HG02885 (cell line): ENCODE results near the gene HOXA9.
A peak's percentile ranks its signal among the peaks of the same experiment; 100 is the strongest.

Experiments used
- ATAC-seq: cut with Tn5 transposase; IDR thresholded peaks from one replicate; pipeline ENCODE4 v1.9.1; 2021; ENCODE audit warnings: mild to moderate bottlenecking; ENCODE audit not compliant: unreplicated experiment, poor library complexity

The HOXA9 gene

DNA sequence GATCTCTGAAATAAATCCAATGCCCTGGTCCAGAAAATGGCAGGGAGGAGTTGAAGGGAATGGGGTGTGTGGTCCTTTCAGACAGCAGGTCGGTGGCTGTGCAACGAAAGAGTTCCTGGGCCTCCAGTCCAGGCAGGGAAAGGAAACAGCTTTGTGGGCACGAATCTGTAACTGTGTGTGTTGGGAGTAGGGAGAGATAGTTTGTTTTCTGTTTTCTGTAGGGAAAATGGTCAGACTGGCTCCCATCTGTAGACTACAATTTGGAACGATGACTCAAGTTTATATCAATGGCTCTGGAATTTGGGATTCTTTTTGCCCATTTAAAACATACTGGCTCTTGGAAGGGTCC is 2.6 kb upstream of the HOXA9 start:
- no peak for ATAC-seq

DNA sequence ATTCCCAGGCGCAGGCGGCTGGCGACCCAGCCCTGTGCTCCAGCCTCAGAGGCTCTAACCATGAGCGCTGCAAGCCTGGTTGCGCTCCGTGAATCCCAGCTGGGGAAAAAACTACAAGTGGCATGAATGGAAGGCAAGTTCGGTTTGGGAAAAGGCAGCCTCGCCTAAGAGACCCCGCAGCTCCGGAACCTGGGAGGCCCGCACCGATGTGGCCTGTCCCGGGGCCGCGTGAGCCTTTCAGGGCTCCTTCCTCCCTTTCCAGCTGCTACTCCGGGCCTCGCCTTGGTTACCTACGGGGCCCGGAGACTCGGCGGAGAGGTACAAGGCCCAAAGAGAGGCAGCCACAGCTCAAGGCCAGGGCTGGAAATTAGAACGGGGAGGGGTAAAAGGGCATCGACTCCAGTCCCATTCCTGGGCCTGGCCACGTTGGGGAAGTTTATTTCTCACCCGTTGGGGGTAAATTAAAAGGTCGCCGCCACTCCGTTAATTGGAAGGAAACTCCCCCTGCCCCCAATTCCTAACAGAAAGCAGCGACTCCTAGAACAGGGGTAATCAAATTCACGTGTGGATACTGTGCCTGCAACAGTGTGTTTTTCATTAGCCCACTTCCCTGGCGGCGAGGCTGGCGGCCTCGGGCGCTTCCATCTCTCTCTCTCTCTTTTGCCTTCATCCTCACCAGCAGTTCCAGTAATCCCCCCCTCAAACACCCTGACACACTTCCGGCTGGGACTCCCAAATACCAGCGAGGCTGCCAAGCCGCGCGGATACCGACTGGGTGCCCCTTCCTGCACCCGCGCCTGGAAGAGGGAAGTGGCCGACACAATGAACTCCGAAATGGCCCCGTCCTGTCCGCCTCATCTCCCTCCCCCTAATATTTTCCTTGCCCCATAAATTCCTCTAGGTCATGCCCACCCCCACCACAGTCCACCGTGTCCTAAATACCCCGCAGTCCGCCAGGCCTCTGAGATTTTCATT is 1.5 kb upstream of the HOXA9 start:
- ATAC-seq, result no peak

DNA sequence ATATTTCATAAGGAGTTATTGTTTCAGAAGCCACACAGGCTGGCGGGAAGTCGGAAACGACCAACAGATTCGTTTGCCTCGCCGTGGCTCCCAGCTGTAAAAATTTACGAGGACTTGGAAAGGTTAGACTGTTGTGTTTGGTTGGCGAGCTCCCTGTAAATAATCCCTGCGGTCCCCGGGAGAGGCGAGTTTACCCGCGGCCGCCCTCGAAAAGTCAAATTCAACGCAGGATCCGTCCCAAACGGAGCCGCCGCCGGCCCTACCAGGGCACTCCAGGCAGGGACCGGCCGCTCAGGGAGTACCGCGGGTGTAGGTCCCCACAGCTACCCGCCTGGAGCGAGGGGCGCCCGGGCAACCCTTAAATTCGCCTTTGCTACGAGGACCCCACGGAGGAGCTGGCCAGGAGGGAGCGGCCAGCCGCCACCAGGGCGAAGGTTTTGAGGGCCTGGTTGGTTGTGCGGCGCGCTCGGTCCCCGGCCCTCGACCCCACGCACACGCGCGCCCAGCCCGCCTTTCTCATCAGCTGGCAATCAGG is 726 bp upstream of the HOXA9 start:
- ATAC-seq, result no peak

DNA sequence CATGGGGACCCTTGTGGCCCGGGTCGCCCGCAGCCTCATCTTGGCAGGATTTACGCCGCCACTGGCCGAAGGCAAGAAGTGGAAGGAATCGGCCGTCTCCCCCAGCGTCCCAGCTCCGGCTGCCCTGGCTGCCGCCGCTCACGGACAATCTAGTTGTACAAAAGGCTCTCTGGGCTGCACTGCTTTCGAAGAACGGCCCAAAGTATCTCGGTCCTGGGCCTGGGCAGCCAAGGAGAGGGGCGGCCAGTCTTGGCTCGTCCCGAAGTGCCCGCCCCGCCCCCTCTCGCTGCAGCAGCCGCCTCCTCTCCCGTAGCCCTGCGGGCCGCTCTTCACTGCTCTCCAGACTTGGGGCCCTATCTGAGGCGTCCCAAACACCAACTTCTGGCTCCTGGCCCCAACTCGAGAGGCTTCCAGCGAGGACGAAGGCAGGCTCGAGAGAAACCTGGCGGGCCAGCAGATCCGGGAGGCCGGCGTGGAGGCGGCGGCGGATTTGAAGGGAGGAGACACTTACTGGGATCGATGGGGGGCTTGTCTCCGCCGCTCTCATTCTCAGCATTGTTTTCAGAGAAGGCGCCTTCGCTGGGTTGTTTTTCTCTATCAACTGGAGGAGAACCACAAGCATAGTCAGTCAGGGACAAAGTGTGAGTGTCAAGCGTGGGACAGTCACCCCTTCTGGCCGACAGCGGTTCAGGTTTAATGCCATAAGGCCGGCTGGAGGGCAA is 809 bp downstream of the HOXA9 start:
- ATAC-seq, result no peak

DNA sequence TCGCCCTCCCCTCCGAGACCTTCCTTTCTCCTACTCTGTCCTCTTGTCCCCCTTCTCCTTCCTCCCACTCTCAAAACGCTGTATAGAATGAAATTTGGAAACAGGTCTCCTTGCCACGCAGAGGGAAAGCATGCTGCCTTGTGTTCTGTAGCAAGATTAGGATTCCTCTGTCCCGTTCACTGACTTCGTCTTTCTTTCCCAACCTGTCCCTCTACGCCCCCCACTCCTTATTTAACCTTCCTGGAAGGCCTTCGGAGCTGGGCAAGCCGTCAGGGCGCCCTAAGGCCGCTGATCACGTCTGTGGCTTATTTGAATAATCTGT is 1.3 kb downstream of the HOXA9 start:
- ATAC-seq, result no peak

DNA sequence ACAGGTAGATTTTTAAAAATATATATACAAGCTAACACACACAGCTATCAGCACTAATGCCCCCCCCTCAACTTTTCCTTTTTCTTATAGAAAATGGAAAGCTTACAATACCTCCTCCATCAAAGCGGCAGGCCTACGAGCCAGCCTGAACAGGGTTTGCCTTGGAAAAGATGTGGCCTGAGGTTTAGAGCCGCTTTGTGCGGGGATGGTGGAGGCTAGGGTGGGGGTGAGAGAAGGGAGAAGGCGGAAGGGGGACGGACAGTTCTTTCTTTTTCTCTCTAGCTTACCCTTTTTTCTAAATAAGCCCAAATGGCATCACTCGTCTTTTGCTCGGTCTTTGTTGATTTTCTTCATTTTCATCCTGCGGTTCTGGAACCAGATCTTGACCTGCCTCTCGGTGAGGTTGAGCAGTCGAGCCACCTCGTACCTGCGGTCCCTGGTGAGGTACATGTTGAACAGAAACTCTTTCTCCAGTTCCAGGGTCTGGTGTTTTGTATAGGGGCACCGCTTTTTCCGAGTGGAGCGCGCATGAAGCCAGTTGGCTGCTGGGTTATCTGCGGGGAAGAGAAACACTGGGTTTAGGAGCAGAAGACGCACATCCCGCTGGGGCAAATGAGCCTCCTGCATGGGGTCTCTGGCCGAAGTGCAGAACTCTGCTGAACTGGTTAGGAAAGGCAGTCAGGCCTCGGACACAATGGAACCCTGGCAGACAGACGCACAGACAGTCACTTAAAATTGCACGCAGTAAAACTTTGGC is 1.9 kb downstream of the HOXA9 start:
- ATAC-seq, result no peak

DNA sequence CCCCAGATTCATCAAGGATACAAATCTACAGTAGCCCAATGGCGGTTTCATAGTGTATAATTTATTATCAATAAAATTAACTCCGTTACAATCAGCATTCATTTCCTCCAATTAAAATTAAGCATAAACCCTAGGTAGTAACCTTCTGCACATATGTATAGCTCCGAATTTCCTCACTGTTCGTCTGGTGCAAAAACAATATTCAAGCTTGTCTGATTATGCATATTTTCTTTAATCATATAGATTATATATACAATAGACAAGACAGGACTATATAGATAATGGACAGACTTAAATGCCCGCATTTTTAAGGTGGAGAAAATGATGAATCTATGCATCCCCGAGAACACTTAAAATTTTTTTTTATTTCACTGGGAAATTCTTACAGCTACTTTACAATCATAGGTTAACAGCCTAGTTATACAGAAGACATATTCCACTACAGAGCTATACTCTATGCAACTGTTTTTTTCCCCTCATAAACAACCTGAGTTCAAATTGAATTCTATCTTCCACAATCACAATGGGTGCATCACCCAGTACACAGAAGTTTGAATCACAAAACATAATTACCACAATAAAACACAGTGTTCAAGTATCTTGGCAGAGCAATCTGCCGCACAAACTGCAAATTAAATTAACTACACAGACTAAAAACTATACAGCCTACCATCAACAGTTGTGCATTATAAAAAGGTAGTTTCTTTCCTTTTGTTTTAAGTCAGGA is 2.6 kb downstream of the HOXA9 start:
- ATAC-seq, result no peak

DNA sequence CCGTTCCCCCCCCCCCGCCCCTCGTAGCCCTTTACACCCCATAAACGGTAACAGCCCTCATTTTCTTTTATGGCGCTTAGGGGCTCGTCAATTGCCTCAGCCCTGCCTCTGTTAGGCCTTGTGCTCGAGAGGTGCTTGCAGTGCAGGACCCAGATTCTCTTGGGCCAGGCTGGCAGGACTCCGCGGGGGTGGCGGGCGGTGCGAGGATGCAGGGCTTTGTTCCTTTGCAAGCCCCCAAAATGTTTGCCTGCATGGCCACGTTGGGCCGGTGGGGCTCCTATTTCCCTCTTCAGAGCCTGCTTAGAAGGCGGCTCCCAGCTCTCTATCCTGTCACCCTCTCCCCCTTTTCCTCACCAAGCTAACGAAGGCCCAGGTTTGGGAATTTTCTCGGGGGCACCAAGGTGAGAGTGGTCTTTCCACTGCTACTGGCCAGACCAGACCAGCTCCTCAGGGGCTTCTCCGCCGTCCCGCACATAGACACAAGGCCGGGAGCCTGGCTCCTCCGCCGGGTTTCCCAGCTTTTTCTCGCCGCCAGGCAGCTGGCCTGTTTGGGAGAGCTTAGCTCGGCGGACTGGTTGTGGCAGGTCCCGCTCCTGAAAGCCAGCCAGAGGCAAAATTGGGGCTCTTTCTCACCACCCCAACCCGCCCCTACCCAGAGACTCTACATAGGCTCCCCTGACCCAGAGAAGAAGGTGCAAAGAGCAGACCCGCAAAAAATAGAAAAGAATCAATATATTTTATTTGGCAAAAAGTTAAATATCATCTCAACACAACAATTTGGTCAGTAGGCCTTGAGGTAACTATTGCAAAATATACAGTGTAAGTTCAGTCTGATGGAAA is 3.4 kb downstream of the HOXA9 start:
- ATAC-seq, result no peak

DNA sequence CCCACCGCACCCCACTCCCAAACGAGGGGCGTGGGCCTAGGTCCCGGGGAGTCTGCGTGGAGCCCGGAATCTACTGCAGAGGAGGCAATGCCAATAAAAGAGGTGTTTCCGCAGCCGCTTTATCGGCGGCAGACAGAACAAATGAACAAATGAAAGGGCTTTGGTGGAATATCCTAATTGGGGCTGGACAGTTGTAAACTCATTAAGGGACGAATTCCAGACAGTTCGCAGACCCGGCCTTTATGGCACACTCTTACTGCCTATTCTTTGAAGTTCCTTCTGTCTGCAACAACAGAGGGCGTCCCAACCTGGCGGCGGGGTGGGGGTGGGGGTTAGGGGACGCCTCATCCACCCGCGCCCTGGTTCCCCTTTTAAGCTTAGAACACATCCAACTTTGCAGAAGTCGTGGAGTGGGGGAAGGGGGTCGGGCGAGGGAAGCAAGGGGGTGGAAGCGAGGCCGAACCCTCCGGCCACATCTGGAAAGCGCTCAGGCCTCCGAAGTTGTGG is 4.1 kb downstream of the HOXA9 start:
- ATAC-seq, result no peak

DNA sequence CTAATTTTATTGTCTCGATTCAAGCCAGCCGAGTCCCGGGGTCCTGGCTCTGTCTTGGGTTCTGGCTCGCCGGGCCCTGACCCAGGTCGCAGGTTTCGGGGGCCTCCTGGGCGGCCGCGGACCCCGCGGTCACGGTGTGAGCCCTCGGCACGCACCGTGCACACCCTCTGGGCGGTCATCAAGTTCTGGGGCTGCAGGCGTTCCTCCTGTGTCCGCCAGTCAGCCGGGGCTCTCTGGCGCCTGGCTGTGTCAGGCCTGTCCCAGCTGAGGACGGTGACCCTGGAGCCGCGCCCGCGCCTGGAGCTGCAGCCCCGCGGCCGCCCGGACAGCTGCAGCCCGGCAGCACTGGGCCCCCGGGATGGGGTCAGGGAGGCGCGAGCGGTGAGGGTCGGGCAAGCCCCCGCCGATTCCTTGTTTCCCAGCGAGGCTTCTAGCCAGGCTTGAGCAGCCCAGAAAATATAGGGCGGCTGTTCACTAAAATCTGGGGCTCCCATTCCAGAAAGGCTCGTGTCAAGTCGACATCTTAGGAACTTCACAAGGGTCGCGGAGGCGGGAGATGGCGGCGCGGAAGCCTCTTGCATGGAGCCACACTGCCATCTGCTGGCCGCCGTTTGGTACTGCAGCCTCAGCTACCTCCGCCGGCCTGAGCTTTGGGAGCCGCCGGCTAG is 4.7 kb downstream of the HOXA9 start:
- ATAC-seq, result peak; percentile 70

DNA sequence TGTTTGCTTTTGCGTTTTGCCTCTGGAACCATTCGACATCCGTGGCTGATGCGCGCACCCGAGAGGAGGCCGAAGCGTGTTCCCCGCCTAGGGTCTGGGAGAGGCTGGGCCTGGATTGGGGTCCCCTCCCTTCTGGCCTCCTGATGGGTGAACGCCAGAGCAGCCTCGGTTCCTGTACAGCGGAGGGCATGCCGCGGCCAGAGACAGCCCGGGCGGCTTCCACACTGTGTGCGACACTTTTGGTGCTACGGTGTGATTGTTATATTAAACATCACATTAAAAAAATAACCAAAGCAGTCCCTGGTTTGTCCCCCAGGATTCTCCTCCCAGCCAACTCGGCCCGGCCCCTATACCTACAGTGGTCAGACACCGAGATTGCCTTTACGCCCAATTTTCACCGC is 5.2 kb downstream of the HOXA9 start:
- ATAC-seq, result peak; percentile 6

DNA sequence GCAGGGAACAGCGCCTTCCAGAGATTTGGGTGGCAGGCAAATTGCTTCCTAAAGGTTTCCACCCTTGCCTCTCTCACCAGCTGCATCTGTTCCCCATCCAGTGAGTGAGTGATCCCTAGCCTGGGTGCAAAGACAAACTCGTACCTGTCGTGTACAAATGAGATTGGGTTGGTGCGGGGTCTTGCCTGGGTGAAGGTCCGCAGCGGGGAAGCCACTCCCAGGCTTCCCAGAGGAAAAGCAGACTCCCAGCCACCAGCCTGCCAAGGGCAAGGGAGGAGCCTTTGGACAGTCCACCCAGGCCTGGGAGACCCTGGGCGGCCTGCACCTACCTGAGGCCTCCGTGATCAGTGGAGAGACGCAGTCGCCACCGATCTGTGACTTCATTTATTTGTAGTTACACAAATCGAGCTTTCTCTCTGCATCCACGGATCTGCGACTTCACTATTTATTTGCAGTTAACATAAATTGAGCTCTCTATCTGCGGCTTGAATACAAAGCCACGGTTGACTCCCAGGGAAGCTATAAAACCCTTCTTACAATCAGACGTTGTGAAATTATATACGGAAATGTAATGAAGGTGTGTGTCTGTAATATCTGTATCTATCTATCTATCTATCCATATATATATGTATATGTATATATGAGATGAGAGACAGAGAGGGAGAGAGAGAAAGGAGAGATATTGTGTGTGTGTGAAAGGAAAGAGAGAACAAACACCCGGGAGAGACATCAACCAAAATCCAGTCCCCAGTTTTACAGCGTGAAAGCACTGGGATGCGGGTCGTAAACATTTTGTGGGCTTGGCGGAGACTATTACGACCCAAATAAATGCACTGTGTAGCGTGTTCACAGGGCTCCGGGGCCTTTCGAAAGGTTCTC is 5.8 kb downstream of the HOXA9 start:
- no peak for ATAC-seq

DNA sequence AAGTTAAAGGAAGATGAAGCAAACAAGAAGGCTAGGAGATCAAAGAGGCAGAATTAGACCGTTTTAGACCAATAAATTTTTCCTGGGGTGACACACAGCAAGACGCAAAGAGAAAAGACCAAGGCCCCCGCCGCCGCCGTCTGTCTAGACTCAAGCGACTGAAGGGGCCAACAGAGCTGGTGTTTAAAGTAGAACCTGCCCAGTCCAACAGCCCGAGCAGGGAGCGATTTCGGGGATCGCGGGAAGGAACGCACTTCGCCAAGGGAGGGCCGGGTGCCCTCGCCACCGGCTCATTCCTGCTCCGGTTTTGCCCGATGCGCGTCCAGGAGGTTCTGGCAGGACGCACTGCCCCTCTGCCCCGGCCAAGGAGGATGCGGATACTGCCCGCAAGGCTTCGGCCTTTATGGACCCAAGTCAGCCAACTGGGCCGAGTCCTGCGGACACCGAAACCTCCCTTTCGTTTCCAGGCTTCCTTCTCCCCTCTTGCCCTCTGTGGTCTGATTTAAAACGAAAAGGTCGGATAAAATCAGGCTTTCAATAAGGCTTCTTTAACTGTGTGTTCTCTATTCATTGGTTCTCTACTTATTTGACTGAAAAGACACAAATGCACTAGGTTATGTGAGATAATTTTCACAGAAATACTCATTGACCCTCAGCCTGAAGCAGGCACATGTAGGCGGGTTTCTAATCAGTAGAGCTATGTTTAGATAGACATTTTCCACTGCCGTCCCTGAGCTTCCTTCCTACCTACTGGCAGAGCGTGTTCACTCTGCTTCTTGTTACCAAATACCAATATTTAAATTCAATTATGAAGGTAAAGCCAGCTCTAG is 6.7 kb downstream of the HOXA9 start:
- ATAC-seq, result no peak

DNA sequence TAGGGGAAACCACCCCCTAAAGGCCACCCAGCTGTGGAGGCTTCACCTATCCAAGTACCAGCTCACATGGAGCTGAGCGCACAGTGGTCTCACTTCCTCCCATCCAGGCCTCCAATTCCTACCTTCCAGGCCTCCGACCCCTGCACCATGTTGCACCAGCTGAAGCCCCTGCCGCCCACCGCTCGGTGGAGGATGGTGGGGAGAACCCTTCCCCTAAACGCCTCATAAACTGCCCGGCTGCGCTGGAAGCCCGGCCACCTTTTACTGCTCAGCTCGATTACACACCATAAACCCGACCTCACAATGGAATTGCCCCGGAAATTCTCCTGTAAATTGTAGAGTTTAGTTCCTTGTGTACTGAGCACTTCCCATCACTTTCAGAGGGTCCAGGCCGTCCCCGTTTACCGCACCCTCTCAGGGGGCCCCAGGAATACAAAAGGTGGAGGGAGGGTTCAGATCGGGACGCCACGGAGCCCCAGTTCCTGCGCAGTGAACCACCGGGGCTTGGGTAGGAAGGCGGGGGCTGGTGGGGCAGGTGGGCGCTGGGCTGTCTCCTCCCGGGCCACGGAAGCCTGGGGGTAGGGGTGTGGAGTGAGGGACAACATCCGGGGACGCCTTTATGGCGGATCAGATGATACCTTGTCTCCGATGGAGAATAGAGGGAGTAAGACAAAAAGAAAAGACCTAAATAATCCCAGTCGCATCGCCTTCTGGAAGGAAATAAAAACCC is 7.5 kb downstream of the HOXA9 start:
- ATAC-seq, result no peak

DNA sequence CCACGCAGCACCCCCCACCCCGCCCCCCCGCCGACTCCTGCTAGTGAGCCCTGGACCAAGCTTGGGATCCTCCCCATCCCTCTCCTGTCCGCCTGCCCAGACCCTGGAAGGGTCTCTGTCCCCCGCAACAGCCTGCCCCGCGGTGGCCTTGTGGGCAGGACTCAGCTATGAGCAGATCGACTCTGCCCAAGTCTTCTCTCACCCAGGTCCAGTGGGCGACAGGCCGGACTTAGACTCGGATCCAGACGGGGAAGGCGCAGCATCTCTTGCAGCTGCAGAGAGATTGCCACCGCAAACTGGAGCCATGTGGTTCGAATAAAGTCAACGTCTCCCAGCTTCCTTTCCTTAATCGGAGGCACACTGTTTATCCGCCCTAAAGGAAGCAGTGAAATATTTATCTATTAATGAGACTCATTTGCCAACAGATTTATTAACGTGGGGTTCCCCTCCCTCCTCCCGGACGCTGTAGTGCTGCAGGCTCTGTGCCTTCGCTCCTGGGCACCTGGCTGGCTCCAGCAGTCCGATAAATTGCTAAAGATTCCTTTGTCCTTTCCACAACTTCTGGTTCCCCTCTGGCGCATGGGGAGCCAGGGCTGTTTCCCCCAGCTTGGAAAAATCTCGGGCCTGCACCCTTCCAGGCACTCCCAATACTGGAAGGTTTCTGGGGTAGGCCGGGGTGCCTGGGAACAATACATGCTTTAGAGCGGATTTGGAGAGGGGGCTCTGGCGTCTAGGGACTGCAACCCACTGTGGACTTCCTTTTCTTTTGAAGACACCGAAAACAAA is 8.2 kb downstream of the HOXA9 start:
- no peak for ATAC-seq
